Stomach (tissue), 9 donors: ENCODE measurements around the gene FAM98C. TPM values are rescaled to one million over a fixed set of nuclear protein-coding genes. Genes with fewer than 3 reads are reported as not detected.

ENCODE experiments used
- DNase-seq, 2 donors: peaks; one replicate each; pipeline versions ENCODE4 v3.0.0 to v3.0.0-alpha.2; 2013 to 2019
- H3K27ac ChIP-seq, 5 donors: fragments of 200-600 bp in 4 of 5; sonication (generic) in 4 of 5; one replicate each; pipeline ENCODE4 v1.5.1; 2013 to 2019; ENCODE audit warnings: mild to moderate bottlenecking in 1 of 5, moderate library complexity in 1 of 5
- H3K27me3 ChIP-seq, 3 donors: fragments of 200-600 bp; sonication (generic); one replicate each; pipeline ENCODE4 v1.5.1; 2017 to 2019; ENCODE audit warnings: mixed run types in 1 of 3
- H3K36me3 ChIP-seq, 4 donors: fragments of 200-600 bp; sonication (generic); 1 replicate in 3 of 4; 2 replicates in 1 of 4; pipeline ENCODE4 v1.5.1; 2016 to 2019
- H3K4me1 ChIP-seq, 4 donors: fragments of 200-600 bp; sonication (generic); one replicate each; pipeline ENCODE4 v1.5.1; 2016 to 2019
- H3K4me3 ChIP-seq, 4 donors: fragments of 200-600 bp; sonication (generic) in 3 of 4; one replicate each; pipeline ENCODE4 v1.5.1; 2016 to 2019; ENCODE audit warnings: mild to moderate bottlenecking in 1 of 4
- H3K9me3 ChIP-seq, 4 donors: fragments of 200-600 bp; sonication (generic); one replicate each; pipeline ENCODE4 v1.5.1; 2016 to 2019
- CTCF ChIP-seq, 7 experiments: fragments of 450-650 bp in 4 of 7; fragments of 200-600 bp in 3 of 7; sonication (generic) in 3 of 7; IDR thresholded peaks; one replicate each; pipeline ENCODE4 v1.5.1; 2016 to 2019; ENCODE audit warnings: antibody characterized with exemption in 7 of 7, control low read depth in 2 of 7, mild to moderate bottlenecking in 1 of 7
- EP300 ChIP-seq: sonication (generic); formaldehyde crosslinking; IDR thresholded peaks from one replicate; pipeline ENCODE4 v1.6.1; 2017; ENCODE audit warnings: antibody characterized with exemption
- POLR2A ChIP-seq, 4 donors: fragments of 450-650 bp; IDR thresholded peaks; one replicate each; pipeline ENCODE4 v1.6.1; 2016; ENCODE audit warnings: antibody characterized with exemption in 4 of 4, control low read depth in 2 of 4, mild to moderate bottlenecking in 1 of 4, moderate library complexity in 1 of 4
- POLR2AphosphoS5 ChIP-seq, 3 donors: sonication (generic); formaldehyde crosslinking; IDR thresholded peaks; one replicate each; pipeline ENCODE4 v1.6.1; 2016; ENCODE audit warnings: antibody characterized with exemption in 3 of 3
- WGBS, 5 donors: extraction: QIAGEN DNeasy Blood & Tissue Kit in 3 of 5; methylation state at CpG; one replicate each; pipeline versions ENCODE4 v1.1.5 to v1.1.7; 2013 to 2018; 5-methylcytosine and 5-hydroxymethylcytosine counted together
- intact Hi-C: fragments of 100-400 bp; cut with DNase I; formaldehyde crosslinking; loops from one replicate; pipeline ENCODE4 v1.15.1; 2023; ENCODE audit warnings: low total_unique reads
- polyA plus RNA-seq, 3 donors: library from polyadenylated mRNA; stranded (reverse); fragments of 200-250 nt; gene quantifications; one replicate each; pipeline ENCODE4 v1.2.3, GENCODE V29; 2013
- total RNA-seq, 5 donors: library from RNA; depleted of rRNA; stranded (reverse); fragments of >200 nt; gene quantifications; one replicate each; pipeline versions ENCODE4 v1.1.0 to v1.2.3, GENCODE V29; 2014 to 2016
- donor health status: healthy with polysubstance abuse.
- donor health status: Bipolar disorder and iron deficiency.
- donor health status: healthy.

The FAM98C gene
- total and polyA plus RNA-seq, 8 donors, result 4.0 to 222 (median 19.9) TPM

GRCh38 chr19:38437917-38438316 lies 35.0 kb downstream of the FAM98C start:
- DNase-seq, result no peak
- intact Hi-C loops, result no loop called here
- TF ChIP-seq POLR2AphosphoS5 (IDR thresholded peaks at IDR 0.05), result no peak

GRCh38 chr19:38440592-38440991 lies 37.7 kb downstream of the FAM98C start:
- no peak for DNase-seq
- Histone ChIP-seq H3K27me3 (peaks cover 0 to 66% (median 0%) of the 10 kb centered on the region in 3 donors), H3K4me1 (no peaks in the 10 kb centered on the region), H3K9me3 (no peaks in the 10 kb centered on the region), H3K4me3 (no peak overlapping the region), H3K27ac (no peak overlapping the region), H3K36me3 (no peaks in the 10 kb centered on the region)
- 74 to 78% (median 75%) methylated on average over 12 to 14 of the region's 14 CpGs for WGBS, 5 donors
- TF ChIP-seq POLR2A (IDR thresholded peaks at IDR 0.05) (no peak), POLR2AphosphoS5 (IDR thresholded peaks at IDR 0.05) (no peak)
- intact Hi-C loops, result no loop called here

More at GRCh38 chr19:38437917-38438316, 35.0 kb downstream of the FAM98C start:
- 74 to 89% (median 84%) methylated on average over 2 of the region's 2 CpGs for WGBS, 5 donors
- Histone ChIP-seq H3K36me3 (no peaks in the 10 kb centered on the region), H3K9me3 (no peaks in the 10 kb centered on the region), H3K4me1 (peaks cover 0 to 8% (median 3%) of the 10 kb centered on the region in 4 donors), H3K27me3 (peaks cover 0 to 90% (median 27%) of the 10 kb centered on the region in 3 donors), H3K4me3 (no peak overlapping the region), H3K27ac (no peak overlapping the region)

- no peak for TF ChIP-seq POLR2AphosphoS5 (IDR thresholded peaks at IDR 0.05)
- no peak for TF ChIP-seq CTCF (IDR thresholded peaks at IDR 0.05)
- TF ChIP-seq EP300, result no peak
- H3K4me3 ChIP-seq, result no peak overlapping the region
- peaks cover 0 to 53% (median 0%) of the 10 kb centered on the region in 3 donors for H3K27me3 ChIP-seq
- no peaks in the 10 kb centered on the region for H3K36me3 ChIP-seq
- no peaks in the 10 kb centered on the region for H3K4me1 ChIP-seq
- H3K9me3 ChIP-seq, result no peaks in the 10 kb centered on the region
- H3K27ac ChIP-seq, result no peak overlapping the region
- intact Hi-C loops, result no loop called here
- 30 to 45% (median 39%) methylated on average over 6 to 7 of the region's 7 CpGs for WGBS, 5 donors
- no peak for DNase-seq
Measured at GRCh38 chr19:38441657-38442348, 38.9 kb downstream of the FAM98C start.

- TF ChIP-seq POLR2A (IDR thresholded peaks at IDR 0.05), result no peak
- no peak for TF ChIP-seq EP300
- no peak for TF ChIP-seq CTCF (IDR thresholded peaks at IDR 0.05)
- TF ChIP-seq POLR2AphosphoS5 (IDR thresholded peaks at IDR 0.05), result no peak
- H3K27ac ChIP-seq, result no peak overlapping the region
- intact Hi-C loops, result no loop called here
- H3K4me3 ChIP-seq, result no peak overlapping the region
- no peak for DNase-seq
- H3K27me3 ChIP-seq, result peaks cover 0 to 44% (median 0%) of the 10 kb centered on the region in 3 donors
- H3K36me3 ChIP-seq, result no peaks in the 10 kb centered on the region
- no peaks in the 10 kb centered on the region for H3K9me3 ChIP-seq
- no peaks in the 10 kb centered on the region for H3K4me1 ChIP-seq
- 81 to 89% (median 86%) methylated on average over 9 of the region's 9 CpGs for WGBS, 5 donors
Measured at GRCh38 chr19:38442736-38443135, 39.8 kb downstream of the FAM98C start.

- intact Hi-C loops, result no loop called here
- 80 to 83% (median 82%) methylated on average over 9 to 15 of the region's 15 CpGs for WGBS, 5 donors
- no peak for DNase-seq
- no peaks in the 10 kb centered on the region for H3K4me1 ChIP-seq
- H3K4me3 ChIP-seq, result no peak overlapping the region
- H3K27me3 ChIP-seq, result peaks cover 0 to 42% (median 0%) of the 10 kb centered on the region in 3 donors
- H3K27ac ChIP-seq, result no peak overlapping the region
- no peak for TF ChIP-seq POLR2AphosphoS5 (IDR thresholded peaks at IDR 0.05)
- no peak for TF ChIP-seq EP300
- TF ChIP-seq CTCF (IDR thresholded peaks at IDR 0.05), result no peak
- TF ChIP-seq POLR2A (IDR thresholded peaks at IDR 0.05), result no peak
- no peaks in the 10 kb centered on the region for H3K36me3 ChIP-seq
- no peaks in the 10 kb centered on the region for H3K9me3 ChIP-seq
Measured at GRCh38 chr19:38443458-38443999, 40.6 kb downstream of the FAM98C start.
